Effector memory CD8-positive, alpha-beta T cell (primary cell): ENCODE results near the gene KPNA4.
A peak's percentile ranks its signal among the peaks of the same experiment; 100 is the strongest.

ENCODE experiments used
- ATAC-seq: fragments of 150-1000 bp; cut with Tn5 transposase; replicated peaks from 2 replicates; pipeline ENCODE4 v1.10.0; 2021; ENCODE audit warnings: mild to moderate bottlenecking, moderate library complexity
- DNase-seq, 3 experiments: peaks; one replicate each; pipeline ENCODE4 v3.0.0; 2021
- H3K27ac Mint-ChIP-seq, 2 donors: one replicate each; pipeline ENCODE4 v1.8.0; 2022; ENCODE audit warnings: mild to moderate bottlenecking in 2 of 2, mixed read lengths in 2 of 2, moderate library complexity in 2 of 2
- H3K27me3 Mint-ChIP-seq, 2 donors: one replicate each; pipeline ENCODE4 v1.8.0; 2022; ENCODE audit warnings: mixed read lengths in 2 of 2
- H3K36me3 Mint-ChIP-seq: one replicate; pipeline ENCODE4 v1.8.0; 2022; ENCODE audit warnings: mild to moderate bottlenecking, moderate library complexity, mixed read lengths; ENCODE audit not compliant: insufficient read depth
- H3K4me1 Mint-ChIP-seq, 2 donors: one replicate each; pipeline ENCODE4 v1.8.0; 2022; ENCODE audit warnings: low read depth in 2 of 2, mixed read lengths in 2 of 2
- H3K4me3 Mint-ChIP-seq, 2 donors: one replicate each; pipeline ENCODE4 v1.8.0; 2022; ENCODE audit warnings: mild to moderate bottlenecking in 2 of 2, mixed read lengths in 2 of 2, moderate library complexity in 2 of 2
- H3K9me3 Mint-ChIP-seq, 2 donors: one replicate each; pipeline ENCODE4 v1.8.0; 2022; ENCODE audit warnings: mixed read lengths in 2 of 2

The KPNA4 gene

DNA sequence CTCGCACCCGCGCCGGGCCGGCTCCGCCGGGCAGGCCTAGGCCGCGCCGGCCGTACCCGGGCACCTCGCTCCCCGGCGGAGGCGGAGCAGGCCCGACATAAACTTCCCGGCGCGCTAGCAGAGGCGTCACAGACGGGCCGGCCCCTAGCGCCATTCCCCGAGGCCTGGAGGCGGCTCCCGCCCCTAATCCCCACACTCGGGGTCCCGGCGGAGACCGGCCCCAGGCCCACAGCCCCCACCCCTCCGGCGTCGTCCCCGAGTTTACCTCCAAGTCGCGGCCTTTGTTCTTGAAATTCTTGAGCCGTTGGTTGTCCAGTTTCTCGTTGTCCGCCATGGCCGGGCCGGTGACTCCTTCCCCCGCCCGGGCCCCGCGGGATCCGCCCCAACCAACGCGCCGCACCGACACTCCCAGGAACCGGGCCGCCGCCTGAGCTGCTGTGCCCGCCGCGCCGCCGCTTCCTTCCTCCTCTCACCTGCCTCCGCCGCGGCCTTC is 376 bp downstream of the KPNA4 start:
- Mint-ChIP-seq H3K27me3 (no peaks in the 10 kb centered on the region), H3K27ac (peak overlapping the region; percentile 98), H3K4me3 (peak overlapping the region; percentile 90 to 98), H3K9me3 (peaks cover 0 to 2% of the 10 kb centered on the region in 2 donors), H3K4me1 (peaks cover 39 to 55% of the 10 kb centered on the region in 2 donors), H3K36me3 (peaks cover 21% of the 10 kb centered on the region)
- DNase-seq (peak in 1 of 3 experiments; percentile 50), ATAC-seq (peak; percentile 43)

DNA sequence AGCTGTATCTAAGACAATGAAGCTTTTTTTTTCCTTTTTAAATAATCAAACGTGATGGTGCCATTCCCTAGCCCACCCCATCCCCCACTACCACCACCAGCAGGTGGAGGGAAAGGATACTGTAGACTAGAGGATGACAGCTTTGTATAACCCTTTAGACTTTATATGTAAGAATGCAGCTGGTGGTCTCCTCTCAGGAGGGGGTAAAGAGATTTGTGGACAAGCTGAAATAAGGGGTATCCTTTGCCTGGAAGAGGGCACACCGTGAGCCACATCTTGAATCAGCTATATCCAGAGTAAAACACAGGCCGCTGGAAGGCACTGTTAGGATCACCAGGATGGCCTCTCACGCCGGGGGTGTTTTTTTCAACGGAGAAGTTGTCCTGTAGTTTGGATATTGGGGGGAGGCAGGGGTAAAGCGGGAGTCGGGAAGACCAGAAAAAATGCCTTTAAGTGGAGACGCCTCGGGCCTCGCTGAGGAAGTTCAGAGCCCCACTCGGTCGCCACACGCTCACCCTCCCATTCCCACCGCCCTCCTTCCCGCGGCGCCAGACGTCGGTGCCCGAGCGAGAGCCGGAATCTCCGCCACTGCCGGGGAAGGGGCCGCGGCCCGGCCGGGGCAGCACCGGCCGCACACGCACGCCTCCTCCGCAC is 986 bp downstream of the KPNA4 start:
- Mint-ChIP-seq H3K4me3 (peak overlapping the region; percentile 90 to 98), H3K4me1 (peaks cover 41 to 61% of the 10 kb centered on the region in 2 donors), H3K36me3 (peaks cover 21% of the 10 kb centered on the region), H3K27ac (peak overlapping the region; percentile 94 to 98), H3K27me3 (no peaks in the 10 kb centered on the region), H3K9me3 (peaks cover 0 to 2% of the 10 kb centered on the region in 2 donors)
- DNase-seq (peak in 1 of 3 experiments; percentile 26), ATAC-seq (no peak)

DNA sequence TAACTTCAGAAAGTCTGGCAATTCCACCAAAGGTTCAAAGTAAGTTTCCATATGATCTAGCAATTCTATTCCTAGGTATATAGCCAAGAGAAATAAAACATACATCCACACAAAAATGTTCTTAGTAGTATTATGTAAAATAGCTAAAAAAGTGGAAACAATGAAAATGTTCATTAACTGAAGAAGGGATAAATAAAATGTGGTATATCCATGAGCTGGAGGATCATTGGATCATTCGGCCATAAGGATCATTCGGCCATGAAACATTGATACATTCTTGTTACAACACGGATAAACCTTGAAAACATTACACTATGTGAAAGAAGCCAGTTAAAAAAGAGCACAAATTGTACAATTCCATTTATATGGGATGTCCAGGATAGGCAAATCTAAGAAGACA is 2.4 kb downstream of the KPNA4 start:
- H3K27ac Mint-ChIP-seq = peak overlapping the region; percentile 2 to 98
- H3K36me3 Mint-ChIP-seq = peaks cover 21% of the 10 kb centered on the region
- H3K27me3 Mint-ChIP-seq = no peaks in the 10 kb centered on the region
- no peak for DNase-seq
- H3K4me3 Mint-ChIP-seq = peak overlapping the region; percentile 90 to 98
- H3K4me1 Mint-ChIP-seq = peaks cover 40 to 66% of the 10 kb centered on the region in 2 donors
- H3K9me3 Mint-ChIP-seq = no peaks in the 10 kb centered on the region
- ATAC-seq = no peak

DNA sequence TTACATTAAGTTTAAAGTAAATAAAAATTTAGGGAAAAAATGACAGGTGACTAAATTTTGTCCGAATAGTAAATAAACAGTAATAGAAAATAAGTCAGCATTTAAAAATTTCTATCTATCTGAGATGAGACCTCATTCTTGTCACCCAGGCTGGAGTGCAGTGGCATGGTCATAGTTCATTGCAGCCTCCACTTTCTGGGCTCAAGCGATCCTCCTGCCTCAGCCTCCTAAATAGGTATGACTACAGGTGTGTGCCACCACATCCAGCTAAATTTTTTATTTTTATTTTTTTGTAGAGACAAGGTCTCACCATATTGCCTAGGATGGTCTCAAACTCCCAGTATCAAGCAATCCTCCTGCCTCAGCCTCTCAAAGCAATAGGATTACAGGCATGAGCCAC is 7.8 kb downstream of the KPNA4 start:
- Mint-ChIP-seq H3K4me3 (no peak overlapping the region), H3K9me3 (no peaks in the 10 kb centered on the region), H3K4me1 (peaks cover 28 to 70% of the 10 kb centered on the region in 2 donors), H3K27ac (no peak overlapping the region), H3K27me3 (no peaks in the 10 kb centered on the region), H3K36me3 (peaks cover 3% of the 10 kb centered on the region)
- DNase-seq (no peak), ATAC-seq (no peak)

DNA sequence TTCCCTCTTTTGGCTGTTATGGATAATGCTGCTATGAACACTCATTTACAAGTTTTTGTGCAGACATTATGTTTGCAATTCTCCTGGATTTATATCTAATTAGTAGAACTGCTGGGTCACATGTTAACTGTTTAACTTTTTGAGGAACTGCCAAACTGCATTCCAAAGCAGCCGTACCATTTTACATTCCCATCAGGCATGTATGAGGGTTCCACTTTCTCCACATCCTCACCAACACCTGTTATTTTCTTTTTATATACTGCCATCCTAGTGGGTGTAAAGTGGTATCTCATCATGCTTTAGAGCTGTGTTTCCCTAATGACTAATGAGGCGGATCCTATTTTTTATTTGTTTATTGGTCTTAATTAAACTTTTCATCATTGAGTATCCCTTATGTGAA is 9.2 kb downstream of the KPNA4 start:
- H3K9me3 Mint-ChIP-seq = no peaks in the 10 kb centered on the region
- DNase-seq (no peak), ATAC-seq (no peak)
- H3K4me1 Mint-ChIP-seq = peaks cover 24 to 69% of the 10 kb centered on the region in 2 donors
- H3K36me3 Mint-ChIP-seq = peaks cover 8% of the 10 kb centered on the region
- H3K27me3 Mint-ChIP-seq = no peaks in the 10 kb centered on the region
- H3K27ac Mint-ChIP-seq = peak overlapping the region in 1 of 2 donors; percentile 56
- H3K4me3 Mint-ChIP-seq = peak overlapping the region in 1 of 2 donors; percentile 1

DNA sequence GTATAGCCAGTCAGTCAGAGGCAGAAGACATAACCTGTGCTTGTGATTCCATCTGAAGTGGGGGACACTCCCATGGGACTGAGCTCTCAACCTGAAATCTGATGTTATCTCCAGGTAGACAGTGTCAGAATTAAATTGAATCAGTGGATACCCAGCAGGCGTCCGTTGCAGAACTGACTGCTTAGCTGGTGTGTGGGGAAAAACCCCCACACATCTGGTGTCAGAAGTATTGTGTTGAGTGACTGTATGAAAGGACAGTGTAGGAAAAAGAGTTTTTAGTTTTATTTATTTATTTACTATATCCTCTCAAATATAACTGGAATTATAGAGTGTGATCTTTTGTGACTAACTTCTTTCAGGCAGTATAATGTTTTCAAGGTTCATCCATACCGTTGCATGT is 10.4 kb downstream of the KPNA4 start:
- no peaks in the 10 kb centered on the region for H3K9me3 Mint-ChIP-seq
- peak overlapping the region in 1 of 2 donors; percentile 27 for H3K4me3 Mint-ChIP-seq
- H3K4me1 Mint-ChIP-seq = peaks cover 25 to 64% of the 10 kb centered on the region in 2 donors
- H3K27me3 Mint-ChIP-seq = no peaks in the 10 kb centered on the region
- no peak overlapping the region for H3K27ac Mint-ChIP-seq
- DNase-seq (no peak), ATAC-seq (no peak)
- H3K36me3 Mint-ChIP-seq = peaks cover 8% of the 10 kb centered on the region

DNA sequence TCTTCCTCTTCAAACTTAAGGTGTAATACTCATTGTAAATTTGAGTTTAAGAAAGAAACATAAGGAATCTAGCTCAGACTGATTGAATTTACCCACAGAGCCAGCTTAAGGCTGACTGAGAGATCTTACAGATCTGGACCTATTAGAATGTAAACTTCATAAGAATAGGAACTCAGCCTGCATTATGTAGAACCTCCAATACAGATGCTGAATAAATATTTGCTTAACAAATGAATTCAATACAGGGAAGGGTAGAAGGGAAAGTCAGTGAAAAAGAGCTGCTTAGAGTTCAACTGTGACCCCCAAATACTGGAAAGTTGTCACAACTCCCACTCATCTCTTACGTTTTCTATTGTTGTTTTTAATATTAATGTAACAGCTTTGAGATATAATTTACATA is 11.5 kb downstream of the KPNA4 start:
- H3K27ac Mint-ChIP-seq = peak overlapping the region in 1 of 2 donors; percentile 17
- H3K9me3 Mint-ChIP-seq = no peaks in the 10 kb centered on the region
- H3K4me1 Mint-ChIP-seq = peaks cover 23 to 59% of the 10 kb centered on the region in 2 donors
- no peaks in the 10 kb centered on the region for H3K27me3 Mint-ChIP-seq
- no peak for ATAC-seq
- peak overlapping the region in 1 of 2 donors; percentile 14 for H3K4me3 Mint-ChIP-seq
- DNase-seq = no peak
- peaks cover 8% of the 10 kb centered on the region for H3K36me3 Mint-ChIP-seq

DNA sequence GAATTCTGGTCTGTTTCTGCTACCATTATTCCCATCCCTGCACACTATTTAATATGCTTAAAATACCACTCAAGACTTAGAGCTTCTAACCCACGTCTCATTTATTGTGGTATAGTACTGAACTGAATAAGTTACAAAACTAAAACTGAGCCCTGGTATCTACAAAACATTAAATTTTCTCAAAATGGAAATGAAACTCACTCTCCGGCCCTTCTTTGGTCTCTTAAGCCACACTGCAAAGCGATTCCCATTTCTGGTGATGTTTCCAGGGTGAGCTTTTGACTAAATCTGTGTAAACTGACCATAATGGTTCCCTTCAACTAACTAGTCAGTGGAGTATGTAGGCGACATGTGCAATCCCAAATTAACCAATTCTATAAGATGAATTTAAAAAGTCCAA is 18.6 kb downstream of the KPNA4 start:
- no peak for ATAC-seq
- Mint-ChIP-seq H3K36me3 (peaks cover 1% of the 10 kb centered on the region), H3K4me1 (peaks cover 41 to 67% of the 10 kb centered on the region in 2 donors), H3K27ac (peak overlapping the region in 1 of 2 donors; percentile 66), H3K27me3 (no peaks in the 10 kb centered on the region), H3K9me3 (no peaks in the 10 kb centered on the region), H3K4me3 (peak overlapping the region in 1 of 2 donors; percentile 14)
- no peak for DNase-seq

DNA sequence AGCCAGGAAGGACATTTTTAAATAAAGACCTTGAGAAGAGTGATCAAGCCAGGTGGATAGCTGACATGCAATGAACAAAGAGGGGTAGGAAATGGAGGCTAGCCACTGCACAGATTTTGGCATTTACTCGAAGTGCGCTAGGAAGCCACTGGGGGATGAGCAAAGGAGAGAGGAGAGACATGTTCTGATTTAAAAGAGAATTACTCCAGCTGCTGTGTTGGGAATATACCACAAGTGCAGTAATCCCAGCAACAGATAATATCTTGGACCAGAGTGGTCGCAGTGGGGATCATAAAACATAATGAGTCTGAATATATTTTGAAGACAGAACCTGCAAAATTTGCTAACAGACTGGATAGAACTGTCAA is 19.9 kb downstream of the KPNA4 start:
- no peak for ATAC-seq

DNA sequence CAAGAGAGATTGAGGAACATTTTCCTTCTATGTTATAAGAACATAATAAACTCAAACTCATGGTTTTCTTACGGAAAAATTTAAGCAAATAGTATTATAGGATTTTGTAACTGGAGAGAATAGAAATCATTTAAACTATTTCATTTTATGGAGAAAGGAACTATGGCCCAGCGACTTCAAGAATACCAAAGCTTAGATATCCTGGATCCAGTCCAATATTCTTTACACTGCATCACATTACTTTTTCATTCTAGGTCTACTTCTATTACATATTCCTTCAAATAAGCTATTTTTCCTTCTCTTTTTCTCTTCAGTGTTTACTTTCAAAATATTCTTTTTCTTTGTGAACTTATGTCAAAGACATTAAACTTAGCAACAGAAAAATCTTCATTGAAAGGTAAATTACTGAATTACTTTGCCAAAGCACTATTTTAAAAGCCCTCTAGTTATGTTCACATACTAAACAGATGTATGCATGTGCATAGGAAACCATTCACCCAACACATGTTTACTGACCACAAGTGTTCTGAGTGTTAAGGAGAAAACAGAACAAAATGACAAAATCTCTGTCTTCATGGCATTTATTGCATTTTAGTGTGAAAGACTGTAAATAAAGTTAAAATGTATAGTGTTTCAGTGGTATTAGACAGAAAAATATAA is 20.4 kb downstream of the KPNA4 start:
- no peaks in the 10 kb centered on the region for H3K27me3 Mint-ChIP-seq
- DNase-seq = no peak
- peak overlapping the region; percentile 18 to 22 for H3K27ac Mint-ChIP-seq
- no peaks in the 10 kb centered on the region for H3K9me3 Mint-ChIP-seq
- H3K4me1 Mint-ChIP-seq = peaks cover 45 to 69% of the 10 kb centered on the region in 2 donors
- no peak for ATAC-seq
- H3K36me3 Mint-ChIP-seq = no peaks in the 10 kb centered on the region
- no peak overlapping the region for H3K4me3 Mint-ChIP-seq

More for the DNA sequence above, 19.9 kb downstream of the KPNA4 start:
- Mint-ChIP-seq H3K9me3 (no peaks in the 10 kb centered on the region), H3K4me3 (no peak overlapping the region), H3K4me1 (peaks cover 42 to 64% of the 10 kb centered on the region in 2 donors), H3K27me3 (no peaks in the 10 kb centered on the region), H3K27ac (peak overlapping the region; percentile 18 to 22), H3K36me3 (no peaks in the 10 kb centered on the region)
- no peak for DNase-seq

DNA sequence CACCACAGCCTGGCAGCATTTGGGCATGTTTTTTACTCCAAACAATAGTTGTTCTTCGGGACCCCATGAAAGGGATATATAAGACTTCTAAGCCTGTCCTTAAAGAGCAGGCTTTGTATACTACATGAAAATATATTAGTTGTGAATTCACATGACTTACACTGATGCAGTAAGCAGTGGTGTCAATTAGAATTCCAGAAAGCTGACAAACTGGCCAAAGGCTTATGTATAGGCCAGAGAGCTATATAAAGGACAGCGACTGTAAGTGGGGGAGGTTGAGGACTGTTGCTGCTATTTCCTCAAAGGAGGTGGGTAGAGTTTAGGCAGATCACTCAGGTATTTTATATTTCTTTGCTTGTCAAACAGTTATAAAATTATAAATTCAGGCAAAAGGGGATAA is 24.8 kb downstream of the KPNA4 start:
- DNase-seq = no peak
- Mint-ChIP-seq H3K27me3 (no peaks in the 10 kb centered on the region), H3K27ac (no peak overlapping the region), H3K4me1 (peaks cover 37 to 61% of the 10 kb centered on the region in 2 donors), H3K9me3 (no peaks in the 10 kb centered on the region), H3K36me3 (peaks cover 6% of the 10 kb centered on the region), H3K4me3 (no peak overlapping the region)
- no peak for ATAC-seq

DNA sequence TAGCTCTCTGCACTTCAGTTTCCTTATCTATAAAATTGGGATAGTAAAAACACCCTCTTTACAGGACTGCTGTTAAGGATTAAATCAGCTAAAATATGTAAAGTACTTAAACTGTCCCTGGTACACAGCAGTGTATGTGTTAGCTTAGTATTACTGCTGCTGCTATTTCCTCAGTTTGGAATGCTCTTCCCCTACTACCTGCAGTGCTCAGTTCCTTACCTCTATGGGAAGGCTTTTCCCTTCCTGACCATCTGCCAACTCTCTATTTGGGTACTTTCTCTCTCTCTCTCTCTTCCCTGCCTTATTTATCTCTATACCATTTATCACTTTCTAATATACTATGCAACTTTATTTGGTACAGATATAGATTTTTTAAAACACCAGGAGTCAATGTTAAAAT is 26.5 kb downstream of the KPNA4 start:
- Mint-ChIP-seq H3K36me3 (peaks cover 21% of the 10 kb centered on the region), H3K27ac (peak overlapping the region; percentile 41 to 66), H3K9me3 (no peaks in the 10 kb centered on the region), H3K4me3 (no peak overlapping the region), H3K4me1 (peaks cover 25 to 49% of the 10 kb centered on the region in 2 donors), H3K27me3 (no peaks in the 10 kb centered on the region)
- no peak for DNase-seq
- no peak for ATAC-seq

DNA sequence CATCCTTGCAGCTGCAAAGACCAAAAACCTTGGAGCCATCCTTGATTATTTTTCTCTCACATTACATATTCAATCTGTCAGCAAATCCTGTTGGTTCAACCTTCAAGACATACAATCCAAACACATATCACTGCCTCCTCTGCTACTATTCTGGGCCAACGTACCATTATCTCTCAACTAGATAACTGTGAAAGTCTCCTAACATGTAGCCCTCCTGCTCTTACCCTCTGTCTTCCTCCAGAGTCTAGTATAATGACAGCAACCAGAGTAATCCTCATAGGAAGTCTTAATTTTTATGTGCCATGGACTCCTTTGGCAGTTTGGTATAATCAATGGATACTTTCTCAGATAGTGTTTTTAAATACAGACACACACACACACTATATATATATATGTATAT is 27.6 kb downstream of the KPNA4 start:
- Mint-ChIP-seq H3K9me3 (no peaks in the 10 kb centered on the region), H3K27ac (peak overlapping the region in 1 of 2 donors; percentile 35), H3K27me3 (no peaks in the 10 kb centered on the region), H3K4me3 (no peak overlapping the region), H3K36me3 (peaks cover 30% of the 10 kb centered on the region), H3K4me1 (peaks cover 22 to 42% of the 10 kb centered on the region in 2 donors)
- DNase-seq (no peak), ATAC-seq (no peak)

DNA sequence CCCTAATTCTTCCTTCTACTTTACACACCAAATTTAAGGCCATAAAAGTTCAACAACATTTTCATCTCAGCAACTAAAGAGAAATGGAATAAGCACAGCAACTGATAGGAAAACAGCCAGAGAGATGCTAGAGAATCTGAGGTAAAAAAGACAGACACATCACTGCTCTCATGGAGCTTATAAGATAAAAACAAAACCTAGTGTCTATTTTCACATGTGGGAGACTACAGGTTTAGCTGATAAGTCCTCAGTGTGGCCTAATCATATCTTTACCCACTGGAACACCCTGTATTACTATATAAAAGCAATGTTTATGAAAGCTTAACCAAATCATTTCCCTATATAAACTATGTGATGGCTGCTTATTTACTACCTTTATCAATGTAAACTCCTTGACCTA is 33.0 kb downstream of the KPNA4 start:
- Mint-ChIP-seq H3K27ac (peak overlapping the region; percentile 28 to 73), H3K36me3 (peaks cover 74% of the 10 kb centered on the region), H3K9me3 (no peaks in the 10 kb centered on the region), H3K4me1 (peaks cover 2 to 15% of the 10 kb centered on the region in 2 donors), H3K4me3 (no peak overlapping the region), H3K27me3 (no peaks in the 10 kb centered on the region)
- no peak for DNase-seq
- ATAC-seq = no peak
